ENCODE results near the gene PRSS1. TPM values are rescaled to one million over a fixed set of nuclear protein-coding genes. Genes with fewer than 3 reads are reported as not detected.

The PRSS1 gene
- total and polyA plus RNA-seq, 2 donors (not counting 3 experiments of a cell fraction or from before 2014, with no cell fraction given), result not detected

GRCh38 chr7:142787034-142787768, 37.9 kb downstream of the PRSS1 start:
- intact Hi-C loops (cut with micrococcal nuclease), result no loop called here
- Histone ChIP-seq H3K9me1 (replicated peaks; ENCODE audit: control insufficient read depth, extremely low read depth, insufficient read depth, low read length) (no peaks in the 10 kb centered on the region), H3K27me3 (ENCODE audit: control insufficient read depth in 2 of 2, insufficient read depth in 2 of 2, low read length in 2 of 2) (no peaks in the 10 kb centered on the region), H3K4me3 (replicated peaks in 1 of 3; ENCODE audit: insufficient read depth in 1 of 3, low read depth in 1 of 3, low read length in 3 of 3) (no peak overlapping the region), H3K27ac (ENCODE audit: insufficient read depth, low read depth, low read length) (no peak overlapping the region), H4K20me1 (replicated peaks; ENCODE audit: control insufficient read depth, extremely low read depth, insufficient read depth, low read length) (no peaks in the 10 kb centered on the region), H2AFZ (ENCODE audit: low read depth, low read length) (no peak overlapping the region), H3K9ac (replicated peaks; ENCODE audit: extremely low read depth, insufficient read depth, low read length) (no peak overlapping the region), H3K9me3 (replicated peaks; ENCODE audit: control insufficient read depth, insufficient read depth, low read length) (no peaks in the 10 kb centered on the region), H3K4me1 (ENCODE audit: control insufficient read depth, extremely low read depth, insufficient read depth, low read length) (peaks cover 3% of the 10 kb centered on the region), H3K36me3 (ENCODE audit: control insufficient read depth in 2 of 2, extremely low read depth in 1 of 2, insufficient read depth in 2 of 2, low read length in 2 of 2) (no peaks in the 10 kb centered on the region), H3K79me2 (ENCODE audit: control insufficient read depth, insufficient read depth, low read length) (no peaks in the 10 kb centered on the region), H3K4me2 (ENCODE audit: insufficient read depth, low read length) (no peak overlapping the region)
- dilution Hi-C loops (cut with MboI; ENCODE audit: extremely low pct_ligation_motif_present, low sequenced_read_pairs), result no loop called here
- no TSS peak for BruUV-seq (replicated peaks)
- FAIRE-seq (no peak), DNase-seq (ENCODE audit: low read depth, low spot score) (no peak)
- no peak for TF ChIP-seq JUN (IDR thresholded peaks at IDR 0.05; ENCODE audit: borderline replicate concordance, insufficient read depth, insufficient read length, low read depth)
- TF ChIP-seq CTCF (IDR thresholded peaks at IDR 0.05; ENCODE audit: extremely low read depth in 1 of 2, insufficient read depth in 1 of 2, low read depth in 1 of 2, low read length in 2 of 2), result no peak
- TF ChIP-seq POLR2AphosphoS5 (IDR thresholded peaks at IDR 0.05; ENCODE audit: insufficient read depth, low read depth, low read length), result no peak
- TF ChIP-seq EZH2 (IDR thresholded peaks at IDR 0.05; ENCODE audit: borderline replicate concordance, low read depth, low read length, severe bottlenecking), result no peak
- TF ChIP-seq MAX (IDR thresholded peaks at IDR 0.05; ENCODE audit: insufficient read depth, insufficient read length), result no peak
- no peak for TF ChIP-seq MYC (IDR thresholded peaks at IDR 0.05; ENCODE audit: low read depth, low read length)
- no peak for TF ChIP-seq POLR2A (IDR thresholded peaks at IDR 0.05; ENCODE audit: low read depth, low read length)
- no peak for TF ChIP-seq GATA2 (IDR thresholded peaks at IDR 0.05; ENCODE audit: insufficient read depth, insufficient read length, low read depth, low read length)
- no peak for TF ChIP-seq FOS (IDR thresholded peaks at IDR 0.05; ENCODE audit: borderline replicate concordance, insufficient read depth, low read length)
- CTCF ChIA-PET, result interaction anchor here (1.0 to 20.4 kb wide), 7 partner anchors 23 to 271 kb away, joined by 3 to 425 read pairs (median 13); no protein-coding TSS in a partner anchor
- POLR2A ChIA-PET, result no interaction called here

Data from endothelial cell of umbilical vein (primary cell).